Tibial artery (tissue), 4 donors: ENCODE measurements around the gene ALS2.

Experiments used
- DNase-seq, 2 donors: peaks; one replicate each; pipeline ENCODE4 v3.0.0-alpha.2; 2019
- H3K27ac ChIP-seq, 2 donors: fragments of 200-600 bp; sonication (generic) in 1 of 2; 1 replicate in 1 of 2; 2 replicates in 1 of 2; pipeline ENCODE4 v1.5.1; 2018 to 2019; ENCODE audit warnings: mild to moderate bottlenecking in 1 of 2
- H3K27me3 ChIP-seq, 2 donors: fragments of 200-600 bp; sonication (generic) in 1 of 2; one replicate each; pipeline versions ENCODE4 v1.5.1 to v1.6.0; 2016 to 2019
- H3K36me3 ChIP-seq, 3 donors: fragments of 200-600 bp; sonication (generic) in 2 of 3; one replicate each; pipeline ENCODE4 v1.5.1; 2016 to 2019; ENCODE audit warnings: mild to moderate bottlenecking in 2 of 3
- H3K4me1 ChIP-seq, 4 donors: fragments of 200-600 bp; sonication (generic) in 2 of 4; 1 replicate in 3 of 4; 2 replicates in 1 of 4; pipeline ENCODE4 v1.5.1; 2016 to 2019
- H3K4me3 ChIP-seq, 2 donors: fragments of 200-600 bp; sonication (generic) in 1 of 2; 1 replicate in 1 of 2; 2 replicates in 1 of 2; pipeline ENCODE4 v1.5.1; 2018 to 2019; ENCODE audit warnings: mild to moderate bottlenecking in 2 of 2
- H3K9me3 ChIP-seq, 3 donors: fragments of 200-600 bp; sonication (generic) in 1 of 3; one replicate each; pipeline ENCODE4 v1.5.1; 2016 to 2019
- CTCF ChIP-seq, 2 experiments: fragments of 200-600 bp in 1 of 2; fragments of 450-650 bp in 1 of 2; IDR thresholded peaks; one replicate each; pipeline ENCODE4 v1.5.1; 2017 to 2019; ENCODE audit warnings: antibody characterized with exemption in 2 of 2, mild to moderate bottlenecking in 1 of 2, moderate library complexity in 1 of 2
- intact Hi-C: fragments of 100-400 bp; cut with DNase I; formaldehyde crosslinking; loops from one replicate; pipeline ENCODE4 v1.15.0; 2023; ENCODE audit warnings: low total_unique reads

The ALS2 gene

GRCh38 chr2:201784563-201784962, 3.8 kb upstream of the ALS2 start:
- intact Hi-C loops = no loop called here

GRCh38 chr2:201781557-201782051, 871 bp upstream of the ALS2 start:
- peak in 1 of 2 donors; percentile 69 for DNase-seq
- Histone ChIP-seq H3K9me3 (no peaks in the 10 kb centered on the region), H3K27me3 (no peaks in the 10 kb centered on the region), H3K4me1 (peaks cover 0 to 25% (median 14%) of the 10 kb centered on the region in 4 donors), H3K27ac (peak overlapping the region; percentile 96), H3K4me3 (peak overlapping the region; percentile 97 to 99), H3K36me3 (no peaks in the 10 kb centered on the region)
- intact Hi-C loops = no loop called here
- no peak for TF ChIP-seq CTCF (IDR thresholded peaks at IDR 0.05)

More at GRCh38 chr2:201784563-201784962, 3.8 kb upstream of the ALS2 start:
- DNase-seq = no peak
- Histone ChIP-seq H3K27ac (no peak overlapping the region), H3K36me3 (no peaks in the 10 kb centered on the region), H3K9me3 (no peaks in the 10 kb centered on the region), H3K27me3 (no peaks in the 10 kb centered on the region), H3K4me1 (peaks cover 0 to 12% (median 7%) of the 10 kb centered on the region in 4 donors), H3K4me3 (no peak overlapping the region)
- TF ChIP-seq CTCF (IDR thresholded peaks at IDR 0.05) = no peak

- intact Hi-C loops = no loop called here
- Histone ChIP-seq H3K4me1 (peaks cover 0 to 18% (median 14%) of the 10 kb centered on the region in 4 donors), H3K9me3 (no peaks in the 10 kb centered on the region), H3K4me3 (peak overlapping the region; percentile 97 to 99), H3K27ac (peak overlapping the region; percentile 96), H3K27me3 (no peaks in the 10 kb centered on the region), H3K36me3 (no peaks in the 10 kb centered on the region)
- no peak for TF ChIP-seq CTCF (IDR thresholded peaks at IDR 0.05)
- DNase-seq = peak in 1 of 2 donors; percentile 35
These were observed 646 bp downstream of the ALS2 start for GRCh38 chr2:201779901-201780673.

GRCh38 chr2:201777869-201778268, 2.9 kb downstream of the ALS2 start:
- no peaks in the 10 kb centered on the region for H3K36me3 ChIP-seq
- H3K27me3 ChIP-seq = no peaks in the 10 kb centered on the region
- DNase-seq = no peak
- TF ChIP-seq CTCF (IDR thresholded peaks at IDR 0.05) = no peak
- H3K27ac ChIP-seq = no peak overlapping the region
- no peak overlapping the region for H3K4me3 ChIP-seq
- no peaks in the 10 kb centered on the region for H3K9me3 ChIP-seq
- intact Hi-C loops = no loop called here
- H3K4me1 ChIP-seq = peaks cover 0 to 18% (median 14%) of the 10 kb centered on the region in 4 donors

GRCh38 chr2:201777043-201777442, 3.7 kb downstream of the ALS2 start:
- DNase-seq = no peak
- no peak overlapping the region for H3K27ac ChIP-seq
- TF ChIP-seq CTCF (IDR thresholded peaks at IDR 0.05) = no peak
- peaks cover 0 to 18% (median 14%) of the 10 kb centered on the region in 4 donors for H3K4me1 ChIP-seq
- no peaks in the 10 kb centered on the region for H3K36me3 ChIP-seq
- no peaks in the 10 kb centered on the region for H3K9me3 ChIP-seq
- intact Hi-C loops = no loop called here
- no peak overlapping the region for H3K4me3 ChIP-seq
- H3K27me3 ChIP-seq = no peaks in the 10 kb centered on the region
